Left colon (tissue), 2 donors: Measurements from ENCODE around the gene SLIT3. TPM values are rescaled to one million over a fixed set of nuclear protein-coding genes. Genes with fewer than 3 reads are reported as not detected.
A peak's percentile ranks its signal among the peaks of the same experiment; 100 is the strongest.

Experiments used
- ATAC-seq: fragments of 200-7000 bp; cut with Tn5 transposase; one replicate; pipeline ENCODE4 v1.9.1; 2020; ENCODE audit warnings: mild to moderate bottlenecking, moderate library complexity
- DNase-seq, 2 donors: peaks; one replicate each; pipeline ENCODE4 v3.0.0-alpha.2; 2020
- intact Hi-C, 2 donors: fragments of 100-400 bp; cut with DNase I in 1 of 2; cut with micrococcal nuclease in 1 of 2; formaldehyde crosslinking; loops; one replicate each; pipeline versions ENCODE4 v1.11.2 to v1.14.0; 2022; cut with DNase I, micrococcal nuclease
- total RNA-seq, 2 donors: library from RNA; stranded (reverse); fragmentation: NEBNext Ultra II Directional; extraction: Animal tissue kit (Norgen Biotek cat#: 25700); gene quantifications; one replicate each; pipeline ENCODE4 v1.2.1, GENCODE V29; 2021
- donor health status: DM: no; HTN: no; CAD: no.
- donor health status: DM: yes; HTN: yes; CAD: no.

SLIT3 gene
- total RNA-seq, 2 donors from 2014 or later: 6.1 to 15.7 TPM

DNA sequence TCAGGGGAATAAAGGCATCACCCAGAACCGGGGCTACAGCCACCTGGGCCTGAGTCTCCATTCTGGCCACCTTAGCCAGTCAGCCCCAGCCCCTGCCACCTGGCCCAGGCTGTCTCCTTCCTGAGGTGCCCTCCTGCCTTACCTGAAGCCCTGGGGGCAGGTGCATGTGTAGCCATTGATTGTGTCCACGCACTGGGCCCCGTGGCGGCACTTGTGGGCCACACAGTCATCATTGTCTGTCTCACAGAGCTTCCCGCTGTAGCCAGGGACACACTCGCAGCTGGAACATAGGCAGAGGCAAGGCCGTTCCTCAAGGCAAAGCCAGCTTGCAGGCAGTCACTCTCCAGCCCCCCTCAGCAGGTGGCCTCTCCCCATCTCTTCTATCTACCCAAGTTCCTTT lies 614.1 kb downstream of the SLIT3 start:
- ATAC-seq (no peak), DNase-seq (no peak)
- intact Hi-C loops: no loop called here

DNA sequence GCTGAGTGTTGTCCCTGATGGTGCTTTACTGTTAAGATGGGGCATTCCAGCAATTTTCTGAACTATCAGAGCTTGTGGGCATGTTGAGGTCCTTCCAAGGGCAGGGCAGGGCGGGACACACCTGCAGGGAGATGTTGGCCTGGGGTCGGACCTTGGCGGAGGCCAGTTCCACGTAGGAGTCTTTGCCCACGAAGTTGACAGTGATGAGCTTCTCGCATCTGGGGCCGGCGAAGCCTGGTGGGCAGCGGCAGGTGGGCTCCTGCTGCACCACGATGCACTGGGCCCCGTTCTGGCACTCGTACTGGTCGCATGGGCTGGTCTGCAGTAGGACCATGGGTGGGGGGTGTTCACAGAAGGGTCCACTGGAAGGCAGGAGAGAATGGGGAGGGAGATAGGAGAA lies 615.4 kb downstream of the SLIT3 start:
- ATAC-seq (no peak), DNase-seq (no peak)

DNA sequence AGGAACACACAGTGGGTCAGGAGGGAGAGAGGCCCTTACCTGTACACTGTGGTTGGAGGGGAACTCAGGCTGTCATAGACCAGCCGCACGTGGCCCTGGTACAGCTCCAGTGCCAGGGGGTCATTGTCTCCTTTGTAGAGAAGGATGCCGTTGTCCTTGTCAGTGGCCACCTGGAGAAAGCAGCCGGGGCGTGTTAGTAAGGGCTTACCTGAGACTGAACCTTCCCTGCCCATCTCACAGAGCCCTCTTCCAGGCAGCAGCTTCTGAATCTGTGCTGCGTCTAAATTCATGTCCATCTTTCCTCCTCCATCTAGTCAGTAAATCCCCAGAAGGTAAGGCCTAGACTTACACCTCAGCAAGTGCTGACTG lies 617.0 kb downstream of the SLIT3 start:
- DNase-seq (no peak), ATAC-seq (no peak)
- intact Hi-C loops: loop anchor here in 1 of 2 donors (5.0 kb wide), 1 partner anchor 898 kb away; the partner anchor contains the start of gene SPDL1

More for the DNA sequence above, 615.4 kb downstream of the SLIT3 start:
- intact Hi-C loops: no loop called here

DNA sequence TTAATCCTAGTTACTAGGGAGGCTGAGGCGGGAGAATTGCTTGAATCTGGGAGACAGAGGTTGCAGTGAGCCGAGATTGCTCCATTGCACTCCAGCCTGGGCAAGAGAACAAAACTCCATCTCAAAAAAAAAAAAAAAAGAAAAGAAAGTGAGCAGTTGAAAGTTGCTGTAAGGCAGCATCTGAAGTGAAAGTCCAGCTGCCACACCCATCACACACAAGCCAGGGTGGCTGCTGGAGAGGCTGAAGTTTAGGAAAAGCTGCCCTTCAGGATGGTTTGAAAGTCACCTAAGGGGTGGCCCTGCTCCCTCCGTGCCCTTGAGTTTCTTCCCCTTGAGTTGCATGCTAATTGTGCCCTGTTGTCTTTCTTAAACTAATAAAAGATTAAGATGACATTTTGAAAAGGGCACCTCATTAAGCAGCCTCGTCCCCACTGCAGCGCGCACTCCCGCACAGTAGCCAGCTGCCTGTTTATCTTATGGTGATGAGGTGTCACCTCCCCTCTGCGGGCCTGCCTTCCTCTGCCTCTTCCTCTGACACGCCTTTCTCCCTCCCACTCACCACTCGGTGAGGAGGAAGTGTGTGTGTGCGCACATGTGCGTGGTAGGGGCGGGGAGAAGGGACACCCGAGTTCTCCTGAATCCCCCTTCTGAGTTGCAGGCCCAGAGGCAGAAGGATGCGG lies 617.6 kb downstream of the SLIT3 start:
- ATAC-seq (peak; percentile 63), DNase-seq (no peak)
- intact Hi-C loops: loop anchor here in 1 of 2 donors (5.0 kb wide), 1 partner anchor 899 kb away; the partner anchor contains the start of gene SPDL1

DNA sequence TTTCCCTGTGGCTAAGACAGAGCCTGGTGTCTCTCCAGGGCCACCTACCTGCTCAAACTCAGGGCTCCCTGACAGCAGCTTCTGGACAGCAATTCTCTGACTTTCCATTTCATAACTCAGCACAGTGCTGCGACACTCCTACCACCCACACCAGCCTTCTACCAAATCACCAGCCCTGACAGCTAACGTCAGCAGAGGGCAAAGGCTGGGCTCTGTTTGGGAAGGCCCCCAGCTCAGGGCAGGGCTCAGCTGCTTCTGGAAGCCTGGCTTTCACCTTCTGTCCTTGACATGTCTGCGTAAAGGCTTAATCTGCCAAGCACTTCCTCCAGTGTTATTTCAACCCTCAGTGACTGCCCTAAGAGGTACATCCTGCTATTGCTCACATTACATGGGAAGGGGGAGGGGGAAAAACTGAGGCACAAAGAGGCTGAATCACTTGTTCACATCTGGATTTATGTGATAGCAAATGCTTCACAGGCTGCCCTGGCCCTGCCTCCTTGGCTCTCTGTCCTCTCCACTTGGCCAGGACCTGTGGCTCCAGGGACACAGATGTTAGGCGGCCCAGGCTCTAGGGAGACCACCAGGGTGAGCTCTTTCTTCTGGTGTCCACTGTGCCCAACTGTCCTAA lies 619.3 kb downstream of the SLIT3 start:
- peak; percentile 57 for ATAC-seq
- no peak for DNase-seq
- intact Hi-C loops: loop anchor here in 1 of 2 donors (5.0 kb wide), 1 partner anchor 901 kb away; the partner anchor contains the start of gene SPDL1

DNA sequence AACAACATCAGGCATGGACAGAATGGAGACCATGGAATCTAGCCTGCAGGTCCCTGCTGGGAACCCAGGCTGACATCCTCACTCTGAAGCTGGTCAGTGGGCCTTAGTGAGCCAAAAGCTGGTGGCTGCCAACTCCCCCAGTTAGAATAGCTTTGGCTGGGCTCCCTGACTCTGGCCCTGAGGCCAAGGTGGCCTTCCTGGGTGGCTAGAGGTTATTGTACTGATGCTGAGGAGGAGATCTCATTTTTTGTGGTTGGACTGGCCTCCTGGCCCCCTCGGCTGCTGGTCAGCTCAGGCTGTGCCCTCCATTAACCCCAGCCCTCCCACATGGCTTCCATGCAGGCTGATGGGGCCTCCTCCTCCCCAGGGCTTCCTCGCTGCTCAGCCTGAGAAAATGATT lies 620.5 kb downstream of the SLIT3 start:
- ATAC-seq (no peak), DNase-seq (no peak)
- intact Hi-C loops: loop anchor here in 1 of 2 donors (5.0 kb wide), 1 partner anchor 902 kb away; the partner anchor contains the start of gene SPDL1

DNA sequence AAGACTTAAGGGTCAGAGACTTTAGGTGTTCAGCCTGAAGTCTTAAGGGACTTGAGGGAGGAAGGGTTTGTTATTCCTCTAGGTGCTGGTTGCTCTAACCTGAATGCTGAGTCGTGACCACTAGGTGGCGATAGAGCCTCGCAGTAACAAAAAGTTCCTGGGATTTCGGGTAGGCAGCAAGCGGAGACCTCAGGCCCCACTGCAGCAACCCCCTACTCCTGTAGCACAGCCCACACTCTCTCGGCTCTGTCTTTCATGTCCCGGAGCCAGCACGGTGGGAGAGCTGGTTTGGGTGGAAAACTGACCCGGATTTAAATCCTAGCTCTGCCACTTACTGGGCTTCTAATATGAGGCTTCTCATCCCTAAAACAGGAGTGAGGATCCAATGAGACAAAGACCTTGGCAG lies 621.4 kb downstream of the SLIT3 start:
- intact Hi-C loops: no loop called here
- ATAC-seq (peak; percentile 51), DNase-seq (peak; percentile 57 to 85)

DNA sequence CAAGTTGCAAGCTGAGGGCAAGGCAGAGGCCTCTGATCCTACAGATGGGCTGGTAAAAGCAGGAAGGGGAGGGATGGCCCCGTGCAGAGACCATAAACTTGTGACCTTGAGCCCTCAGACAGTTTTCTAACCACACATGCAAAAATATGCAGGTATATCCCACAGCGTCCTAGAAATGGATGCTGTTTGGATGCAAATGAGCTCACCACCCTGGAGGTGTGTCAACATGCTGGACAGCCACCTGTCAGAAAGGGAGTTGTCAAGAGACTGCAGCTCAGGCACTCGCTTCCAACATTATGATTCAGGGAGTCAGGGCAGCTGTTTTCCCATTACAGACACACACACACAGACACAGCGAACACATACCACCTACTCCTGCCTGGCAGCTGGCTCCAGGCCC lies 624.4 kb downstream of the SLIT3 start:
- intact Hi-C loops: no loop called here
- ATAC-seq (peak; percentile 85), DNase-seq (no peak)

DNA sequence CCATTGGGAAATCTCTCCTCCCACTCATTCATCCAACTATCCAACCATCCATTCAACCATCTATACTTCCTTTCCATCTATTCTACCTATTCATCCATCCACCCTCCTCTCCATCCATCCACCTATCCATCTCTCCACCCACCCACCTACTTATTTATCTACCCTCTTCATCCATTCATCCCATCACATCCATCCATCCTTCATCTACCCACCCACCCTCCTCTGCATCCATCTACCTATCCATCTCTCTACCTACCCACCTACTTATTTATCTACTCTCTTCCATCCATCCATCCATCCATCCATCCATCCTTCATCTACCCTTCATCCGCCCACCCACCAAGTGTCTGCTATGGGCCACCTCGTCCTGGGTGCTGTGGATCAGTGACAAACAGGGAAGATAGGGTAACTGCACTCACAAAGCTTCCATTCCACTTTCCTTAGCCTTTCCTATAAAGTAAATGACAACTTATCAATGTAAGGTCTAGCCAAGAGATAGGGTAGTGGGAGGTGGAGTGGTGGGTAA lies 625.0 kb downstream of the SLIT3 start:
- intact Hi-C loops: no loop called here

DNA sequence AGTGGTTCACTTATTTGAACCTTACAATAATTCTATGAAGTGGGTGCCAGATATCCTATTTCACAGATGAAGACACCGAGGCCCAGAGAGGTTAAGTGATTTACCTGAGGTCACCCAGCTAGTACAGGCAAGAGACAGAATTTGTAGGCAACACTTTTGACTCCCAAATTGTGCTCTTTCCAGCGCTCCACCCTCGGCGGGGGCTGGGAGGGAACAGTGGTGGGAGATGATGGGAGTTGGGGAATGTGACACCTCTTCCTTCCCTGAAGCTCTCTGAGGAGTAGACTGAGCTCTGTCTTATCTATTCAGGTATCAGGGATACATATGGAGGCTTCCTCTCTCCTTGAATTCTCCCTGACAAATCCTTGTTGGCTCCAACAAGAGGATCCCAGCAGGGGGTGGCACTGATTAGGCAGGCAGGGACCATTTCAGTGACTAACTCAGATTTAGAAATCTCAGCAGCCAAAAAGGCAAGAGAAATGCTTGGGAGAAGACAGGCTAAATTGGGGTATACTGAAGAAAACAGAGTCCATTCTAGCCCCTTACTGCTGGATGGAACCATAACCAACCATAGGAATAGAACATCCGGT lies 626.0 kb downstream of the SLIT3 start:
- intact Hi-C loops: no loop called here
- no peak for ATAC-seq
- no peak for DNase-seq

More for the DNA sequence above, 625.0 kb downstream of the SLIT3 start:
- ATAC-seq (no peak), DNase-seq (no peak)

DNA sequence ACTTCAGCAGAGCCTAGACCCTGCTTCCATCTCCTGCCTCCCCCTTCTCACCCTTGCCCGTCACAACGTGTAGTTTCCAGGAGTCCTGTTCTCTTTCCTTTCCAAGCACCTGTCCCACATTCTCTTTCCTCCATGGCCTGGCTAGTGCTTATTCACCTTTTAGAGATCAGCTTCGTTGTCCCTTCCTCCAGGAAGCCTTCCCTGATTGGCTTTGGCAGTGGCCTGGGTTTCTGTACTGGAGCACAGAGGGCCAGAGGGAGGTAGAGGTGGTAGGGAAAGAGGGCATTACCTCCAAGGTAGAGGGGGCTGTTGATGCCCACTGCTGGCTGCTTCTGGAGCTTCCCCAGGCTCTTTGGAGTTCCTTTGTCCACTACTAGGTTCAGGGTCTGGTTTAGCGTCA lies 628.1 kb downstream of the SLIT3 start:
- ATAC-seq (no peak), DNase-seq (no peak)
- intact Hi-C loops: no loop called here

DNA sequence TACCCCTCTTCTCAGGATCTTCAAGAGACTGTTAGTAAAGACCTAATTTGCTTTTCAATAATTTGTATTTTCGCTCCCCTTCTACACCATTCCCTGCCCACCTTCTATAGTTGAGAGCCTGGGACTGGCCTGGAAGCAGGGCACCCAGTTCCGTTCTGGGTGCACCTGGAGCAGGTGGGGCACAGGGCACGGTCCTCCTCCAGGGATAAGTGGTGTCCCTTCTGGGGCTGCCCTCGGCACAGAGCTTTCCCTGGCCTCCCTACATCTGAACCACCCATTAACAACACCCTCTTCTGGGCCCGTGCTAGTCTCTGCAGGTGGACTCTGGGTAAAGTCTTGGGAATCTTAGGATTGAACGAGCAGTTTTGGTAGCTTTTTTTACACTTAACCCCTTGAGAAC lies 628.9 kb downstream of the SLIT3 start:
- intact Hi-C loops: no loop called here
- ATAC-seq (no peak), DNase-seq (no peak)

DNA sequence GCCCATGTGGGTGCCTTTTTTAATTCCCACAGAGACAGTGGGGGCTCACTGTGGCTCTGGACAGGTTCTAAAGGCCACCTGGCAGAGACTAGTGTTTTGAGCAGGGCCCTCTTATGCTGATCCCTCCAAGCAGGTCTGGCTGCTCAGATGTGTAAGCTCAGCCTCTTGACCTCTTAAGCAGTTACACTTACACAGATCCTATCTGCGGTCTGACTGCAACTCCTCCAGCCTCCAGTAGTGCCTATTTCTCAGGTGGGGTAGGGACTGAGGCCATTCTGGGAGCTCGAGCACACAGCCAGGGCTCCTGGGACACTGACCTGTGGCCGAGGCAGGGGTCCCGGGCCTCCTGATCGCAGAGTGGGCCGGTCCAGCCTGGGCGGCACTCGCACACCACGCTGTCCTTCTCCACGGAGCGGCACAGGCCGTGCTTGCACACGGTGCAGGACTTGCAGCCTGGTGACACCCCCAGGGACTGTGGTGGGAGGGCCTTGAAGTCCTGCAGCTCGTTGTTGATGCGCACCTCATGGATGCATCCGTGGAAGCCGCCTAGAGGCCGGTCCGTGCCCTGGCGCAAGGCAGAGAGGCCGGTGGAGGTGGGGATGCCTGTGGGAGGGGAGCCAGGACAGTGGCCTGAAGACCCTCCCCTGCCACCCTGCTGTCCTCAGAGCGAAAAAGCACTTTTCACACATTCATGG lies 629.9 kb downstream of the SLIT3 start:
- intact Hi-C loops: no loop called here
- DNase-seq (no peak), ATAC-seq (no peak)

DNA sequence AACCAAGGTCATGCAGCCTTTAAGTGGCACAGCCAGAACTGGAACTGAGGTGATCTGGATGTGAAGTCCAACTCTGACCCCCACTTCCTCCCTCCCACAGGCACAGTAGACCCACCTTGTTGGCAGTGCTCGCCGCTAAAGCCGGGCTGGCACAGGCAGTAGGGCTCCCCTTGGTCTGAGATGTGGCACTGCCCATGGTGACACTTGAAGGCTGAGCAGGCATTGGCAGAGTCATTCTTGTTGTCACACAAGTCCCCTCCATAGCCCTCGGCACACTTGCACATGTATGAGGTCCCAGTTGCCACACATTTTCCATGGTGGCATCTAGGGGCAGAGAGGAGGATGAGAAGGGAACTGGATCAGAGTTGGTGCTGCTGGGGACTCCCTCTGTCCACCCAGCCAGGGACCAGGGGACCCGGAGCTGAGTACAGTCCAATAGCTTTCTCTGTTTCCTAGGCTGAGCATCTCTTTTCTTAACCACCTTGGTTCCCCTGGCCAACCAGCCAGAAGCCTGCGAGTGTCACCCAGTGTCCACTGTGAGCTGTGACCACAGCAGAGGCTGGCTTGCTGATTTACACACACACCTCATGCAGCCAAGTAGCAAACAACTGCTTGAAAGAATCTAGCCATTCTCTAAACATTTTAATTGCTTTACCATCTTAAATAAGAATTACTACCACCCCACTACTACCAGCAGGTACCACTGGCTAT lies 631.1 kb downstream of the SLIT3 start:
- ATAC-seq (no peak), DNase-seq (no peak)
- intact Hi-C loops: no loop called here

DNA sequence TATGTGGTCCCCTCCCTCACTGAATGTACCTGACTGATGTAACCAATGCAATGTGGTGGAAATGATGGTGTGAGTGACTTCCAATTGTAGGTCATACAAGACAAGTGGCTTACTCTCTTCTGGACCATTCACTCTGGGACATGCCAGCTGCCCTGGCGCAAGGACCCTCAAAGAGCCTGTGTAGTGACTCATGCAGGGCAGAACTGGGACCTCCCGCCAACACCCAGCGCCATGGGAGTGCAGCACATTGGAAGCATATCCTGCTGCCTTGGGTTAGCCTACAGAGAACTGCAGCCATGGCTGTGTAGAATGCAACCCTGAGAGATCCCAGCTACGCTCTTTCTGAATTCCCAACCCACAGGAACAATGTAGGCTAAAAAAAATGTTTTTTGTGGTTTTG lies 631.8 kb downstream of the SLIT3 start:
- ATAC-seq (no peak), DNase-seq (no peak)
- intact Hi-C loops: no loop called here

DNA sequence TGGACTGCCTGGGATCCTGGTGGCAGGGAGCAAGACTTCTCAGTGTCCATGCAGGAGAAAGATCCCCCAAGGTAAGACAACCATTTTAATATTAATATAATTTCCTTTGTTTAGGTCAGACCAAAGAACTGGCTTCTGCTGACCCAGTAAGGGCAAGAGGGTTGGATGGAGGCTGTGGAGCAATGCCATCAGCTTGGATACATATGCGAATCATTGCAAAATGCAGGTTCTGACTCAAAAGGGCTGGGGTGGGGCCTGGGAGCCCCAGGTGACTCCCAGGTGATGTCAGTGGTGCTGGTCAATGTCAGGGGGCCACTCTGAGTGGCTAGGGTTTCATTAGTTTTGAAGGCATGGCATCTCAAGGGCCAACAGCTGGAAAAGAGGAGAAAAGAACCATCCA lies 632.9 kb downstream of the SLIT3 start:
- DNase-seq (peak in 1 of 2 donors; percentile 8), ATAC-seq (no peak)
- intact Hi-C loops: no loop called here

DNA sequence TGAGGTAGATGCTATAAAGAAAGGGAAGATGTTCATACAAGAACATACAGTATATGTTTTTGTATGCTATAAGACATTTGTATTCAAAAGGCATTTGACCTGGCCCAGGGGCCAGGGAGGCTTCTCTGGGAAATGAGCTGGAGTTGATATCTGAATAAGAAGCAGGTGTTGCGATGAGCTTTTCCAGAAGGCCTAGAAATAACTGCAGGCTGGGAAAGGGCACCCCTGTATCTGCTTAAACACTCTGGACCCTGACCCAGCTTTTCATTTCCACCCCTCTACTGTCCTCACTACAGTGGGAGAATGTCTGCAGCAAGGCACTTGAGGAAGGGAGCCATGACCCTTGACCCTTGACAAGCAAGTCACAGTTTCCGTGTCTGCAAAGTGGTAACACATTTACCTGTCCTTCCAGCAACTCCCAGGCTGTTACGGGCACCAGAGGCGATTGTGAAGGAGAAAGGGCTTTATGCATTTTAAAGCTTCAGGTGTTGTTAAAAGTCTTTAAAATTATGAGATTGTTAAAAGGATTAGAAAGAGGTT lies 633.6 kb downstream of the SLIT3 start:
- ATAC-seq (peak; percentile 89), DNase-seq (peak; percentile 47 to 52)
- intact Hi-C loops: no loop called here

DNA sequence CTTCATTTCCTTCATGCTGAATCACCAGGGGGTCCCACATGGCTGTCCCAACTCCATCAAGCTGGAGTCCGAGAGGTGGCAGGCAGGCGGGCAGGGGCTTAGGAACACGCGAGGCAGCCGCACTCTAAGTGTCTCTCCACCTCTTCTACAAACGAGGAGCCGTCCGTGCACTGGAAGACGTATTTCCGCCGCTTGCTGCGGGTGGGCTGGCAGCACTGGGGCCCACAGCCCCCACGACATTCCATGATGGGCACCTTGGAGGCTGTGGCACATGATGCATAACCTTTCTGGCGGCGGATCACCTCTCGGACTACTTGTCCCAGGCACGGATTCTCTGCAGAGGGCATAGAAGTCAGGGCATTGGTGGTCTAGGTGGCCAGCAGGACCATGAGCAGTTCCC lies 634.6 kb downstream of the SLIT3 start:
- DNase-seq (no peak), ATAC-seq (no peak)
- intact Hi-C loops: no loop called here
